Hepatocyte (in vitro differentiated cells): ENCODE data around the gene SOX6.

Experiments
- EZH2phosphoT487 ChIP-seq: fragments of 200-600 bp; sonication (generic); IDR thresholded peaks from one replicate; pipeline ENCODE4 v1.6.1; 2018; ENCODE audit warnings: antibody characterized with exemption, mild to moderate bottlenecking, low read depth, moderate library complexity; ENCODE audit not compliant: unreplicated experiment, severe bottlenecking
- TF ChIP-seq, protein P1 (sequence below): fragments of 200-600 bp; sonication (generic); IDR thresholded peaks from 2 replicates; pipeline ENCODE4 v1.5.1; 2016; ENCODE audit warnings: antibody characterized with exemption, mild to moderate bottlenecking; ENCODE audit not compliant: poor library complexity

DNA sequence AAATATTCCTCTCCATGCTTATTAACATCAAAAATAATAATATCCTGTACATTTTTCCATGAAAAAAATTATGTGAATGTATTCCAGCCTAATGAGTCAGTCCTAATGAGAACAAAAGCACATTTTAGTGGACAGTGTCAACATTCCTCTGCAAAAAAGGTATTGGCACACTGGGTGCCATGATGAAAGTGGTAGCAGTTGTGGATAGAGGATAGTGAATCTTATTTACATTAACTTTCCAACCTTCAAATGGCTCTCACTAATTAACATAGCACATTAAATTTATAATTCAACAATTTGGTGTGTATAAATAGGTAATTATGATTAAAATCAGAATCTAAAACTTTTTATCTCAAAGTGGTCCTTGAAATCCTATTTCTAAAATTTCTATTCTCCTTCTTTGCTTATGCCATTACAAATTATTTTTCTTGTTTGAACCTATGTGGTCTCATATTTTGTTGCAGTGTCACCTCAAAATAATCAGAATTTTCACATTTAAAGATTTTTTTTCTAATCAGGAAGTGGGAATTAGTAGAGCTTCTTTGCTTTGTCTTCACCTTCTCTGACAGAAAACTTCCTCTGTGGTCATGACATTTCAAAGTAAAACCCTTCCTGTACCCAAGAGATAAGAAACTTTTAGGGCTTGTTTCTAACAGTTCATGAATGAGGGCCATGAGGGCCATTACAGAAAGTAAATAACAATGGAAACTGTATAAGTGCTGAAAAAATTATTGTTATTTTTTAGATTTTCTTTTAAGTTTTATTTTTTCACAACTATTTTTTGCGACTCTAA, 18.7 kb downstream of the SOX6 start:
- TF ChIP-seq, protein P1, sequence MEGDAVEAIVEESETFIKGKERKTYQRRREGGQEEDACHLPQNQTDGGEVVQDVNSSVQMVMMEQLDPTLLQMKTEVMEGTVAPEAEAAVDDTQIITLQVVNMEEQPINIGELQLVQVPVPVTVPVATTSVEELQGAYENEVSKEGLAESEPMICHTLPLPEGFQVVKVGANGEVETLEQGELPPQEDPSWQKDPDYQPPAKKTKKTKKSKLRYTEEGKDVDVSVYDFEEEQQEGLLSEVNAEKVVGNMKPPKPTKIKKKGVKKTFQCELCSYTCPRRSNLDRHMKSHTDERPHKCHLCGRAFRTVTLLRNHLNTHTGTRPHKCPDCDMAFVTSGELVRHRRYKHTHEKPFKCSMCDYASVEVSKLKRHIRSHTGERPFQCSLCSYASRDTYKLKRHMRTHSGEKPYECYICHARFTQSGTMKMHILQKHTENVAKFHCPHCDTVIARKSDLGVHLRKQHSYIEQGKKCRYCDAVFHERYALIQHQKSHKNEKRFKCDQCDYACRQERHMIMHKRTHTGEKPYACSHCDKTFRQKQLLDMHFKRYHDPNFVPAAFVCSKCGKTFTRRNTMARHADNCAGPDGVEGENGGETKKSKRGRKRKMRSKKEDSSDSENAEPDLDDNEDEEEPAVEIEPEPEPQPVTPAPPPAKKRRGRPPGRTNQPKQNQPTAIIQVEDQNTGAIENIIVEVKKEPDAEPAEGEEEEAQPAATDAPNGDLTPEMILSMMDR = no peak
- TF ChIP-seq EZH2phosphoT487 = no peak
